ENCODE data around the gene SYNE1.
"Not testable (repeated sequence)": the region's sequence is repeated elsewhere in the genome, so short reads cannot be mapped to it uniquely, and the experiment has no call there.

SYNE1 gene

DNA sequence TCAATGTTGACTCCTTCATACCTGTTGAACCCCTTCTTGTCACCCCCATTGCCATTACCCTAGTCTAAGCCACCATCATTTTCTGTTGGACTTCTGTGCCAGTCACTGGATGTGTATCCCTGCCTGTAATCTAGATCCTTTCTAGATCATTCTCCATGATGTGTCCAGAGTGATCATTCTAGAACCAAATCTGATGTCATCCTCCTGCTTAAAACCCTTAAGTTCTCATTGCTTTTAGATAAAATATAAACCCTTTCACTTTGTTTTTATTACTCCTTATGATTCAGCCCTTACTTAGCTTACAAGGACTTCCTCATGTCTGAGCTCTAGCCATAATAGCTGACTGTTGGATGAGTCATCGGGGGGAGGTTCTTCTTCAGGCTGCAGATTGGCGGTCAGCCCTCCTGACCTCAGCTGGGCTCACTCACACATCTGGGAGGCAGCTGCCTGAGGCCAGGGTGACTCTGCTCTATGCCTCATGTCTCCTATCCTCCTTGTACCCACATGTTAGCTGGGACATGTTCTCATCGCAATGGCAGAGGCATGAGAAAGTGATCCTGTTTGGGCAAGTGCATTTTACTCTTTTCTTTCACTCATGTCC is 542.1 kb downstream of the SYNE1 start:
- DNase-seq (ENCODE audit: low spot score in 2 of 2) (no peak), ATAC-seq (replicated peaks; ENCODE audit: extremely low read depth, poor library complexity, severe bottlenecking) (no peak)
- H3K4me3 Mint-ChIP-seq = no peak overlapping the region
- no peaks in the 10 kb centered on the region for H3K27me3 Mint-ChIP-seq
- no peaks in the 10 kb centered on the region for H3K36me3 Mint-ChIP-seq (ENCODE audit: insufficient read depth)
- no peak overlapping the region for H3K27ac Mint-ChIP-seq (ENCODE audit: low read depth)
- H3K4me1 Mint-ChIP-seq = no peaks in the 10 kb centered on the region
- H3K9me3 Mint-ChIP-seq = no peaks in the 10 kb centered on the region

DNA sequence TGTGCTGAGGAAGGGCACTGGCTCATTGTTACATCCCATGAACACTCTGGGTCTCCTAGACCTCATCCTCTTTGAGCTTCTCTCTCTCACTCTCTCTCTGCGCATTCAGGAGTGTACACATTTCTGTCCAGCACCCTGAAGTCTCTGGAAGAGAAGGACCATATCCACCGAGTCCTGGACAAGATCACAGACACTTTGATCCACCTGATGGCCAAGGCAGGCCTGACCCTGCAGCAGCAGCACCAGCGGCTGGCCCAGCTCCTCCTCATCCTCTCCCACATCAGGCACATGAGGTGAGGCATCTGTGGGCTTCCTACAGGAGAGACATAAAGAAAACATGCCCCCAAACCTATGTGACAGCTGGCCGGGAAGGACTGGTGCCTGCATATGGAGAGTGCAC is 542.9 kb downstream of the SYNE1 start:
- Mint-ChIP-seq H3K36me3 (ENCODE audit: insufficient read depth) (no peaks in the 10 kb centered on the region), H3K4me3 (no peak overlapping the region), H3K27me3 (no peaks in the 10 kb centered on the region), H3K9me3 (no peaks in the 10 kb centered on the region), H3K4me1 (no peaks in the 10 kb centered on the region), H3K27ac (ENCODE audit: low read depth) (no peak overlapping the region)
- no peak for DNase-seq (ENCODE audit: low spot score in 2 of 2)
- no peak for ATAC-seq (replicated peaks; ENCODE audit: extremely low read depth, poor library complexity, severe bottlenecking)

DNA sequence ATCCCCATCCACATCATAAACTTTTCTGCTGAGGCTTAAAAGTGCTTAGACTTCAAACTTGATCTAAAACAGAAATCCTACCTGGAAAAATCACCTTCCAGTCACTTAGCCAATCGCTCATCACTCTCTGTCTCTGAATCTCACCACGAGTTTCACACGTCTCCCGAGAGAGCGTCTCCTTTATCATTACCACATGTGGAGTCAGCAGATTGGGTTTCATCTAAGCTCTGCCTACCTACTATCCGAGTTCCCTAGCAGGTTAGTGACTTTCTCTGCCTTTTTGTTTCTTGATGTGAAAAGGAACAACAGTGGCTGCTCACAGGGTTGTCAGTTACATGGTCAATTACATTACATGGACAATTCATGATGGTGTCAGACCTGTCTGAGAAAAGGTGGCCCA is 543.5 kb downstream of the SYNE1 start:
- no peak for ATAC-seq (replicated peaks; ENCODE audit: extremely low read depth, poor library complexity, severe bottlenecking)
- H3K27me3 Mint-ChIP-seq = no peaks in the 10 kb centered on the region
- H3K4me3 Mint-ChIP-seq = no peak overlapping the region
- no peaks in the 10 kb centered on the region for H3K4me1 Mint-ChIP-seq
- H3K9me3 Mint-ChIP-seq = no peaks in the 10 kb centered on the region
- no peak overlapping the region for H3K27ac Mint-ChIP-seq (ENCODE audit: low read depth)
- no peak for DNase-seq (ENCODE audit: low spot score in 2 of 2)
- H3K36me3 Mint-ChIP-seq (ENCODE audit: insufficient read depth) = no peaks in the 10 kb centered on the region

- Mint-ChIP-seq H3K27me3 (no peaks in the 10 kb centered on the region), H3K27ac (ENCODE audit: low read depth) (no peak overlapping the region), H3K9me3 (no peaks in the 10 kb centered on the region), H3K4me3 (no peak overlapping the region), H3K36me3 (ENCODE audit: insufficient read depth) (no peaks in the 10 kb centered on the region), H3K4me1 (no peaks in the 10 kb centered on the region)
- ATAC-seq (replicated peaks; ENCODE audit: extremely low read depth, poor library complexity, severe bottlenecking) (no peak), DNase-seq (ENCODE audit: low spot score in 2 of 2) (no peak)
These were observed 545.3 kb downstream of the SYNE1 start for GRCh38 chr6:152091851-152092341.

GRCh38 chr6:152091201-152091600 is 546.0 kb downstream of the SYNE1 start:
- ATAC-seq (replicated peaks; ENCODE audit: extremely low read depth, poor library complexity, severe bottlenecking) = no peak
- no peaks in the 10 kb centered on the region for H3K27me3 Mint-ChIP-seq

GRCh38 chr6:152089992-152090391 is 547.2 kb downstream of the SYNE1 start:
- no peak for DNase-seq (ENCODE audit: low spot score in 2 of 2)
- Mint-ChIP-seq H3K4me3 (no peak overlapping the region), H3K27ac (ENCODE audit: low read depth) (no peak overlapping the region), H3K9me3 (no peaks in the 10 kb centered on the region), H3K36me3 (ENCODE audit: insufficient read depth) (no peaks in the 10 kb centered on the region), H3K27me3 (no peaks in the 10 kb centered on the region), H3K4me1 (no peaks in the 10 kb centered on the region)
- no peak for ATAC-seq (replicated peaks; ENCODE audit: extremely low read depth, poor library complexity, severe bottlenecking)

More at GRCh38 chr6:152091201-152091600, 546.0 kb downstream of the SYNE1 start:
- Mint-ChIP-seq H3K4me3 (no peak overlapping the region), H3K4me1 (no peaks in the 10 kb centered on the region), H3K9me3 (no peaks in the 10 kb centered on the region), H3K27ac (ENCODE audit: low read depth) (no peak overlapping the region), H3K36me3 (ENCODE audit: insufficient read depth) (no peaks in the 10 kb centered on the region)
- no peak for DNase-seq (ENCODE audit: low spot score in 2 of 2)

GRCh38 chr6:152087701-152088100 is 549.5 kb downstream of the SYNE1 start:
- Mint-ChIP-seq H3K27ac (ENCODE audit: low read depth) (no peak overlapping the region), H3K4me3 (no peak overlapping the region), H3K36me3 (ENCODE audit: insufficient read depth) (no peaks in the 10 kb centered on the region), H3K27me3 (no peaks in the 10 kb centered on the region), H3K4me1 (no peaks in the 10 kb centered on the region), H3K9me3 (no peaks in the 10 kb centered on the region)
- ATAC-seq (replicated peaks; ENCODE audit: extremely low read depth, poor library complexity, severe bottlenecking) (no peak), DNase-seq (ENCODE audit: low spot score in 2 of 2) (no peak)

GRCh38 chr6:152087096-152087495 is 550.1 kb downstream of the SYNE1 start:
- peaks cover 4% of the 10 kb centered on the region for H3K27me3 Mint-ChIP-seq
- no peaks in the 10 kb centered on the region for H3K9me3 Mint-ChIP-seq
- H3K27ac Mint-ChIP-seq (ENCODE audit: low read depth) = no peak overlapping the region
- DNase-seq (ENCODE audit: low spot score in 2 of 2) = no peak
- H3K4me1 Mint-ChIP-seq = no peaks in the 10 kb centered on the region
- H3K4me3 Mint-ChIP-seq = no peak overlapping the region
- ATAC-seq (replicated peaks; ENCODE audit: extremely low read depth, poor library complexity, severe bottlenecking) = no peak
- no peaks in the 10 kb centered on the region for H3K36me3 Mint-ChIP-seq (ENCODE audit: insufficient read depth)

DNA sequence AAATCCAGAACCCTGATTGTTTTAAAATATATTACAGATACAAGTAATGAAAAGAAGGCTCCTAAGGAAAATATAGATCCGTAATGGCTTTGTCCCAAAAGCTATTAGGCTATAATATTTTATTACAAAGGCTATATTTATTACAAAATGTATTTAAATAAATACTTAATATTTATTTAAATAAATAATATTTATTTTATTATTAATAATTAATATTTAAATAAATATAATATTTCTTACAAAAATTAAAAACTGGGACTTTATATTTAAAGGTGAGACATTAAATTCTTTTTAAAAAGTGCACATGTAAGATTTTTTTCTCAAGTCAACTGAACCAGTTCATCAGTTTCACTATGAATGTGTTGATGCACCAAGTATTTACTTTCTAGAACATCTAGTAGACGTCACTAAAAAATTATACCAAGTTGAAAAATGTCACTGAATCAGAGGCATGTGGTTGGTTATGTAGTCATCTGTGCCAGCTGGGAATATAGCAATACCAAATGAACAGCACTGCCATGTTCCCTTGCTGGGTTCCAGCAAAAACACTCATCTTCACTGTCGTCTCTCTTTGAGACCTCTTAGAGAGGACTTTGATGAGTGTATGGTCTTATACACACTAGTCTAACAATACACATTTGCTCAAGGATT is 550.8 kb downstream of the SYNE1 start:
- Mint-ChIP-seq H3K36me3 (ENCODE audit: insufficient read depth) (no peaks in the 10 kb centered on the region), H3K4me3 (no peak overlapping the region), H3K27ac (ENCODE audit: low read depth) (no peak overlapping the region), H3K9me3 (no peaks in the 10 kb centered on the region), H3K27me3 (peaks cover 11% of the 10 kb centered on the region), H3K4me1 (no peaks in the 10 kb centered on the region)
- no peak for ATAC-seq (replicated peaks; ENCODE audit: extremely low read depth, poor library complexity, severe bottlenecking)
- DNase-seq (ENCODE audit: low spot score in 2 of 2) = no peak

GRCh38 chr6:152085451-152085921 is 551.7 kb downstream of the SYNE1 start:
- H3K4me1 Mint-ChIP-seq = no peaks in the 10 kb centered on the region
- H3K4me3 Mint-ChIP-seq = no peak overlapping the region

GRCh38 chr6:152078804-152079203 is 558.4 kb downstream of the SYNE1 start:
- Mint-ChIP-seq H3K27ac (ENCODE audit: low read depth) (no peak overlapping the region), H3K27me3 (peaks cover 76% of the 10 kb centered on the region), H3K9me3 (peaks cover 18% of the 10 kb centered on the region), H3K4me3 (no peak overlapping the region), H3K36me3 (ENCODE audit: insufficient read depth) (no peaks in the 10 kb centered on the region), H3K4me1 (no peaks in the 10 kb centered on the region)
- DNase-seq (ENCODE audit: low spot score in 2 of 2) (no peak), ATAC-seq (replicated peaks; ENCODE audit: extremely low read depth, poor library complexity, severe bottlenecking) (no peak)

More at GRCh38 chr6:152085451-152085921, 551.7 kb downstream of the SYNE1 start:
- Mint-ChIP-seq H3K36me3 (ENCODE audit: insufficient read depth) (no peaks in the 10 kb centered on the region), H3K27ac (ENCODE audit: low read depth) (no peak overlapping the region), H3K9me3 (no peaks in the 10 kb centered on the region), H3K27me3 (peaks cover 20% of the 10 kb centered on the region)
- ATAC-seq (replicated peaks; ENCODE audit: extremely low read depth, poor library complexity, severe bottlenecking) = no peak
- no peak for DNase-seq (ENCODE audit: low spot score in 2 of 2)

DNA sequence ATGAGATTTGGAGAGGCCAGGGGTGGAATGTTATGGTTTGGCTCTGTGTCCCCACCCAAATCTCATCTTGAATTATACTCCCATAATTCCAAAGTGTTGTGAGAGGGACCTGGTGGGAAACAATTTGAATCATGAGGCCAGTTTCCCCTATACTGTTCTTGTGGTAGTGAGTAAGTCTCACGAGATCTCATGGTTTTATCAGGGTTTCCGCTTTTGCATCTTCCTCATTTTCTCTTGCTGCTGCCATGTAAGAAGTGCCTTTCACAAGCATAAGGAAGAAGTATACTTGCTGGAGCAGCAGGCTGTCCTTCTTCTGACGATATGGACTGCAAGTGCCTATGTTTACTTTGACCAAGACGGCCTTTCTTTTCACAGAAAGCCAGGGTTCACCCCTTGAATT is 559.2 kb downstream of the SYNE1 start:
- Mint-ChIP-seq H3K9me3 (peaks cover 18% of the 10 kb centered on the region), H3K36me3 (ENCODE audit: insufficient read depth) (no peaks in the 10 kb centered on the region), H3K4me3 (no peak overlapping the region), H3K4me1 (no peaks in the 10 kb centered on the region), H3K27ac (ENCODE audit: low read depth) (no peak overlapping the region), H3K27me3 (peaks cover 78% of the 10 kb centered on the region)
- no peak for DNase-seq (ENCODE audit: low spot score in 2 of 2)
- no peak for ATAC-seq (replicated peaks; ENCODE audit: extremely low read depth, poor library complexity, severe bottlenecking)

DNA sequence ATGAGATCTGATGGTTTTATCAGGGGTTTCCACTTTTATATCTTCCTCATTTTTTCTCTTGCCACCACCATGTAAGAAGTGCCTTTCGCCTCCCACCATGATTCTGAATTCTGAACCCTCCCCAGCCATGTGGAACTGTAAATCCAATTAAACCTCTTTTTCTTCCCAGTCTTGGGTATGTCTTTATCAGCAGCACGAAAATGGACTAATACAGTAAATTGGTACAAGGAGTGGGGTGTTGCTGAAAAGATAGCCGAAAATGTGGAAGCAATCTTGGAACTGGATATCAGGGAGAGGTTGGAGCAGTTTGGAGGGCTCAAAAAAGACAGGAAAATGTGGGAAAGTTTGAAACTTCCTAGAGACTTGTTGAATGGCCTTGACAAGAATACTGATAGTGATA is 560.9 kb downstream of the SYNE1 start:
- Mint-ChIP-seq H3K9me3 (peaks cover 18% of the 10 kb centered on the region), H3K27me3 (peaks cover 66% of the 10 kb centered on the region)
- H3K27ac Mint-ChIP-seq (ENCODE audit: low read depth); DNase-seq (ENCODE audit: low spot score in 2 of 2); H3K36me3 Mint-ChIP-seq (ENCODE audit: insufficient read depth); H3K4me3 Mint-ChIP-seq; H3K4me1 Mint-ChIP-seq; ATAC-seq (replicated peaks; ENCODE audit: extremely low read depth, poor library complexity, severe bottlenecking): not testable (repeated sequence)

All from central memory CD8-positive, alpha-beta T cell (primary cell).